Measurements from ENCODE around the gene HCFC2.
A peak's percentile ranks its signal among the peaks of the same experiment; 100 is the strongest.

HCFC2 gene

DNA sequence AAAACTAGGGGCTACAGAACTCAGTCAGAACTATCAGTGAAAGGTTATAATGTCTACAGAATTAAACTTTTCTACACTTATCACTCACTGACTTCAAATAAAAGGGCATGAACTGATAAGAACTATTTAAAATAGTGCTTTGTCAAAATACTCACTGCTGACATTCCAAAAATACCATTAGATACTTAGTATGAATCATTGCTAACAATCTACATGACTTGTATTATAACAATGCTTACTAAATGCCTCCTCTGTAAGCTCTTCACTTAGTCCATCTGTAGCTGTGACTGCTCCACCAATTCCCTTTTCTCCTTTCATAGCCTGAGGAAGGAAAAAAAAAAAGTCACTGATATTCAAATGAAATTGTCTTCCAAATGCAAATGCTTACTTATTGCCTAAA lies 56.7 kb downstream of the HCFC2 start:
- H3K4me3 ChIP-seq (ENCODE audit: low read length) = no peak overlapping the region
- TF ChIP-seq, protein P1, sequence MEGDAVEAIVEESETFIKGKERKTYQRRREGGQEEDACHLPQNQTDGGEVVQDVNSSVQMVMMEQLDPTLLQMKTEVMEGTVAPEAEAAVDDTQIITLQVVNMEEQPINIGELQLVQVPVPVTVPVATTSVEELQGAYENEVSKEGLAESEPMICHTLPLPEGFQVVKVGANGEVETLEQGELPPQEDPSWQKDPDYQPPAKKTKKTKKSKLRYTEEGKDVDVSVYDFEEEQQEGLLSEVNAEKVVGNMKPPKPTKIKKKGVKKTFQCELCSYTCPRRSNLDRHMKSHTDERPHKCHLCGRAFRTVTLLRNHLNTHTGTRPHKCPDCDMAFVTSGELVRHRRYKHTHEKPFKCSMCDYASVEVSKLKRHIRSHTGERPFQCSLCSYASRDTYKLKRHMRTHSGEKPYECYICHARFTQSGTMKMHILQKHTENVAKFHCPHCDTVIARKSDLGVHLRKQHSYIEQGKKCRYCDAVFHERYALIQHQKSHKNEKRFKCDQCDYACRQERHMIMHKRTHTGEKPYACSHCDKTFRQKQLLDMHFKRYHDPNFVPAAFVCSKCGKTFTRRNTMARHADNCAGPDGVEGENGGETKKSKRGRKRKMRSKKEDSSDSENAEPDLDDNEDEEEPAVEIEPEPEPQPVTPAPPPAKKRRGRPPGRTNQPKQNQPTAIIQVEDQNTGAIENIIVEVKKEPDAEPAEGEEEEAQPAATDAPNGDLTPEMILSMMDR (IDR thresholded peaks at IDR 0.05; ENCODE audit: insufficient read depth, low read depth, low read length, missing control alignments) = no peak
- DNase-seq (ENCODE audit: low read depth) = peak; percentile 39

DNA sequence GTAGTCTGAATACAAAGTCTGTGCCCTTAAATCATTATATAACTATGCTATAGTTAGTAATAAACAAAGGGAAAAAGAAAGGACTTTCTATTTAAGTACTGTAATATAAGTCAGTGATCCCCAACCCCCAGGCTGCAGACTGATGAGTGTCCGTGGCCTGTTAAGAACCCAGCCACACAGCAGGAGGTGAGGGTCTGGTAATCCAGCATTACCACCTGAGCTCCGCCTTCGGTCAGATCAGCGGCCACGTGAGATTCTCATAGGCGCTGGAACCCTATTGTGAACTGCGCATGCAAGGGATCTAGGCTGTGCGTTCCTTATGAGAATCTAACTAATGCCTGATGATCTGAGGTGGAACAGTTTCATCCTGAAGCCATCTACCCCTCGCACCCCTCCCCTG lies 58.0 kb downstream of the HCFC2 start:
- DNase-seq (ENCODE audit: low read depth) = no peak
- no peak overlapping the region for H3K4me3 ChIP-seq (ENCODE audit: low read length)
- TF ChIP-seq, protein P1 (IDR thresholded peaks at IDR 0.05; ENCODE audit: insufficient read depth, low read depth, low read length, missing control alignments) = no peak

DNA sequence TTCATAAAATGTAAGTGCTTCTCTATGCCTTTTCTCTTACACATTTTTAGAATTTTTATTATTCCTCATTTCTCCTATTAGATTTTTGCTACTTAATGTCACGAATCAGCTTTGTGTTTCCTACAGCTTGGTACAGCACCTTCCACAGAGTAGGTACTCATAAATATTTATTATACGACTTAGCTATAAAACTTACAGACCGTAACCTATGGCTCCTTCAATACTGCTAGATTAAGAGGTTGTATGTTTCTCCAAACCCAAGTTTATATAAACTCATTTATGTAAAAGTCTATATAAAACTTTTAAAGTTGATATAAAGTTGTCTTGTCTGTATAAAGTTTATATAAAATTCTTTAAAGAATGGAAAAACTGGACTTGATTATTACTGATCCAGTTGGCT lies 62.2 kb downstream of the HCFC2 start:
- DNase-seq (ENCODE audit: low read depth) = no peak
- TF ChIP-seq, protein P1 (IDR thresholded peaks at IDR 0.05; ENCODE audit: insufficient read depth, low read depth, low read length, missing control alignments) = no peak
- H3K4me3 ChIP-seq (ENCODE audit: low read length) = no peak overlapping the region

DNA sequence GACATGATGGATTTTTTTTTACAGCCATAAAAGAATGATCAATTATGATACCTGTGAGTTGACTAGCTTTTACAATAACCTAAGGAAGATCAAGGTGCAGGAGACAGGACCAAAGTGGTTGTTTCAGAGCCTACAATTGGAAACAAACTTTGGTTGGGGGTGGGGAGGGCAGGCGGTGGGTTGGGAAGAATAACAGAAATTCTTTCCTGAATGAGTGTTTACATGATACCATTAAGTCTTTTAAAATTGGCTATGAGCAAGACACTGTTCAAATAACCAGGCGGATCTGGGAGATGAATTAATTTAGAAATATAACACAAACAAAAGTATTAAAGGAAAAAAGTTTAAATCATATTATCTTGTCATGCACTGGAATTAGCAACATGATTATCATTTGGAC lies 66.4 kb downstream of the HCFC2 start:
- no peak overlapping the region for H3K4me3 ChIP-seq (ENCODE audit: low read length)
- TF ChIP-seq, protein P1 (IDR thresholded peaks at IDR 0.05; ENCODE audit: insufficient read depth, low read depth, low read length, missing control alignments) = no peak
- DNase-seq (ENCODE audit: low read depth) = no peak

DNA sequence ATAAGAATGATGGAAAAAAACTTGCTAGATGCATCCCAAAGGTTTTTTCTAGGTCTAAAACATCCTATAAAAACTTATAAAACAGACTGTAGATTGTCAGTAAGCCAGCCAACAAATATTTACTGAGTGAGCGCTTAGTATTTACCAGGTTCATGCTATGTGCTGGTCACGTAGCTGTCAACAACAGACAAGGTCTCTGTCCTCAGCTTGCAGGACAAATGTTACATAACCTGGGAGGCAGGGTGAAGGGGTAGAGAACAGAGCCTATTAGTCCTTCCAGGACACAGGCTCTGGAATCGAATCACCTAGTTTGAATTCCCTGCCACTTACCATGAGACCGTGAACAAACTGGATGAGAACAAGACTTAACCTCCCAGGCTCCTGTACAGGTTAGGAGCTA lies 67.3 kb downstream of the HCFC2 start:
- no peak for DNase-seq (ENCODE audit: low read depth)
- TF ChIP-seq, protein P1 (IDR thresholded peaks at IDR 0.05; ENCODE audit: insufficient read depth, low read depth, low read length, missing control alignments) = no peak
- no peak overlapping the region for H3K4me3 ChIP-seq (ENCODE audit: low read length)

DNA sequence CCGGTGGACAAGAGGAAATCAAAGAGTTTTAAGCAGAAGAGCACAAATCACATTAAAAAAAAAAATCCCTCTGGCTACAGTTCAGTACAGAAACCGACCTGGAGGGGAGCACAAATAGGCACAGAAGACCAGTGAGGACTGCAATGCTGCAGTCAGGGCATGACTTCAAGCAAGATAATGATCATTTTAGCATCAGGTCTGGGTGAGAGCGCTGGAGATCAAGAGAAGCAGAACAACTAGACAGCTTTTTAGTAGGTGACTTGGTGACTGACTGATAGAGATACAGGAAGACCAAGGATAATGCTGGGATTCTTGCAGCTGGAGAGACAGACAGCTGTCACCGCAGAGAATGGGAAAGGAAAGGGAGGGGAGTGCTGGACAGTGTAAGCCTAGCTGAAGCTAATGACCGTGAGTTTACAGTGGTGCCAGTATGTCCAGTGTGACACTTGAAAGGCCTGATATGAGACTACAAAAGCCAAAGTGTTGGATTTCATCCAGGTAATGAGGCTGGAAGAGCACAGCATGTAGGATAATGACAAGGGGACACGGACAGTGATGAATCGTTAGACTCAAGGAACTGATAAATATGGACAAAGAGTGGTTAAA lies 68.1 kb downstream of the HCFC2 start:
- no peak for DNase-seq (ENCODE audit: low read depth)
- no peak overlapping the region for H3K4me3 ChIP-seq (ENCODE audit: low read length)
- TF ChIP-seq, protein P1 (IDR thresholded peaks at IDR 0.05; ENCODE audit: insufficient read depth, low read depth, low read length, missing control alignments) = no peak

DNA sequence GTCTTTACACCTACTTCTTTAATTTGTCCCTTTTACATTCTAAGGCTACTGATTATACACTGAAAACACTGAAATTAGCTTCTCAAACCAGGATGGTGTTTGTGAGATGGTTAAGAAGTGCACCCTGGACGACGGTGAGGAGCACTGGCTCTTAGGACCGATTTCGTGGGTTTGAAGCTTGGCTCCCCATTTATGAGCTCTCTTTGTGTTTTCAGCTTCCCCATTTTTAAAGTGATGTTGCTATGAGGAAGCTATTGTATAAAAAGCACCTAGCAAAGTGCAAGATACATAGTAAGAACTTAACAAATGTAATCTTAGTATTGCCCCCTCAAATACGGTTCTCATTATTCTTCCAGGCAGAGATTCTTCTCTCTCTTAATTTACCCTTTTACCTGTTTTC lies 69.0 kb downstream of the HCFC2 start:
- H3K4me3 ChIP-seq (ENCODE audit: low read length) = no peak overlapping the region
- DNase-seq (ENCODE audit: low read depth) = no peak
- TF ChIP-seq, protein P1 (IDR thresholded peaks at IDR 0.05; ENCODE audit: insufficient read depth, low read depth, low read length, missing control alignments) = no peak
